Transverse colon (tissue), 4 donors: ENCODE measurements around the gene COQ3. TPM values are rescaled to one million over a fixed set of nuclear protein-coding genes. Genes with fewer than 3 reads are reported as not detected.
"Not testable (repeated sequence)": the region's sequence is repeated elsewhere in the genome, so short reads cannot be mapped to it uniquely, and the experiment has no call there.

Experiments used
- DNase-seq: peaks from one replicate; pipeline ENCODE4 v3.0.0-alpha.2; 2019
- H3K27ac ChIP-seq, 4 donors: fragments of 200-600 bp; sonication (generic); 2 replicates each; pipeline ENCODE4 v1.5.1; 2016 to 2018; ENCODE audit warnings: inconsistent platforms in 4 of 4
- H3K27me3 ChIP-seq: fragments of 200-600 bp; sonication (generic); 2 replicates; pipeline ENCODE4 v1.5.1; 2017; ENCODE audit warnings: inconsistent platforms
- H3K36me3 ChIP-seq, 4 donors: fragments of 200-600 bp; sonication (generic); 2 replicates each; pipeline ENCODE4 v1.5.1; 2017 to 2019; ENCODE audit warnings: inconsistent platforms in 4 of 4
- H3K4me1 ChIP-seq, 4 donors: fragments of 200-600 bp; sonication (generic); 2 replicates each; pipeline ENCODE4 v1.5.1; 2017 to 2020; ENCODE audit warnings: inconsistent platforms in 4 of 4
- H3K4me3 ChIP-seq, 4 donors: fragments of 200-600 bp; sonication (generic); 1 replicate in 1 of 4; 2 replicates in 3 of 4; pipeline versions ENCODE4 v1.5.1 to v1.6.1; 2017 to 2019; ENCODE audit warnings: inconsistent platforms in 4 of 4
- H3K9me3 ChIP-seq, 2 donors: fragments of 200-600 bp; sonication (generic); 2 replicates each; pipeline ENCODE4 v1.5.1; 2017 to 2019; ENCODE audit warnings: inconsistent platforms in 2 of 2
- EP300 ChIP-seq: sonication (generic); formaldehyde crosslinking; IDR thresholded peaks from one replicate; pipeline ENCODE4 v1.6.1; 2017; ENCODE audit warnings: antibody characterized with exemption, low read depth
- POLR2A ChIP-seq: fragments of 450-650 bp; IDR thresholded peaks from one replicate; pipeline ENCODE4 v1.6.1; 2016; ENCODE audit warnings: antibody characterized with exemption, mild to moderate bottlenecking, moderate library complexity
- POLR2AphosphoS5 ChIP-seq, 3 donors: sonication (generic); formaldehyde crosslinking; IDR thresholded peaks; one replicate each; pipeline ENCODE4 v1.6.1; 2016; ENCODE audit warnings: antibody characterized with exemption in 3 of 3
- WGBS, 2 donors: methylation state at CpG; one replicate each; pipeline ENCODE4 v1.1.5; 2018; ENCODE audit warnings: low coverage in 1 of 2; 5-methylcytosine and 5-hydroxymethylcytosine counted together
- in situ Hi-C, 4 donors: fragments of 200-750 bp; cut with MboI; loops; one replicate each; pipeline versions ENCODE4 v1.15.0 to v1.15.1; 2017; ENCODE audit warnings: low sequenced_read_pairs in 3 of 4, low pct_ligation_motif_present in 1 of 4, low pct_unique_long_range_greater_than_20kb in 1 of 4
- intact Hi-C: fragments of 100-400 bp; cut with DNase I; formaldehyde crosslinking; loops from one replicate; pipeline ENCODE4 v1.15.1; 2023; ENCODE audit warnings: low total_unique reads
- total RNA-seq, 4 donors: library from RNA; depleted of rRNA; stranded (reverse); fragments of >200 nt; gene quantifications; one replicate each; pipeline ENCODE4 v1.1.0, GENCODE V29; 2016
- TF ChIP-seq, protein P1 (sequence below), 5 experiments: fragments of 200-600 bp in 3 of 5; fragments of 450-650 bp in 2 of 5; sonication (generic) in 3 of 5; IDR thresholded peaks; 1 replicate in 2 of 5; 2 replicates in 3 of 5; pipeline ENCODE4 v1.5.1; 2016 to 2017; ENCODE audit warnings: antibody characterized with exemption in 5 of 5, inconsistent platforms in 3 of 5, mild to moderate bottlenecking in 2 of 5, moderate library complexity in 1 of 5

Gene COQ3
- total RNA-seq, 4 donors from 2014 or later, result 4.9 to 5.1 TPM; not detected in 2

DNA sequence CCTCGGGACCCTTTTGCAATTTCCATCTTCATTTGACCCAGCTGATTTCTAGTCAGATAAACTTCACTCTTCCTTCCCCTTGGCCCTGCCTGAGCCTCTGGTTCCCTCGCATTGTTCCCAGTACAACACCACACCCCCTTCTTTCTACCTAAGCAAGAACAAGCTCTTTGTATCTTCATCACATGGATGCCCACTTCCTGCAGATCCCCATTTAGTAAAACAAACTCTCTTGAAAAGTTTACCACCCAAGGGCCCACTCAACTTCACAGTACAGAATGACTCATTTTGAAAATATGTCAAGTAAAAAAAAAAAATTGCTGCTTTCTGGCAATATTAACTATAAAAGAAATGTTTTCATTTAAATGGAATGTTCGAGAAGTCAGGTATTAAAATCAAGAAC lies 49.7 kb downstream of the COQ3 start:
- in situ Hi-C loops, result no loop called here
- TF ChIP-seq POLR2A, result no peak
- TF ChIP-seq, protein P1, sequence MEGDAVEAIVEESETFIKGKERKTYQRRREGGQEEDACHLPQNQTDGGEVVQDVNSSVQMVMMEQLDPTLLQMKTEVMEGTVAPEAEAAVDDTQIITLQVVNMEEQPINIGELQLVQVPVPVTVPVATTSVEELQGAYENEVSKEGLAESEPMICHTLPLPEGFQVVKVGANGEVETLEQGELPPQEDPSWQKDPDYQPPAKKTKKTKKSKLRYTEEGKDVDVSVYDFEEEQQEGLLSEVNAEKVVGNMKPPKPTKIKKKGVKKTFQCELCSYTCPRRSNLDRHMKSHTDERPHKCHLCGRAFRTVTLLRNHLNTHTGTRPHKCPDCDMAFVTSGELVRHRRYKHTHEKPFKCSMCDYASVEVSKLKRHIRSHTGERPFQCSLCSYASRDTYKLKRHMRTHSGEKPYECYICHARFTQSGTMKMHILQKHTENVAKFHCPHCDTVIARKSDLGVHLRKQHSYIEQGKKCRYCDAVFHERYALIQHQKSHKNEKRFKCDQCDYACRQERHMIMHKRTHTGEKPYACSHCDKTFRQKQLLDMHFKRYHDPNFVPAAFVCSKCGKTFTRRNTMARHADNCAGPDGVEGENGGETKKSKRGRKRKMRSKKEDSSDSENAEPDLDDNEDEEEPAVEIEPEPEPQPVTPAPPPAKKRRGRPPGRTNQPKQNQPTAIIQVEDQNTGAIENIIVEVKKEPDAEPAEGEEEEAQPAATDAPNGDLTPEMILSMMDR (IDR thresholded peaks at IDR 0.05), result no peak
- TF ChIP-seq POLR2AphosphoS5 (IDR thresholded peaks at IDR 0.05), result no peak
- TF ChIP-seq EP300, result no peak
- WGBS, 2 donors, result 58 to 73% methylated on average over 3 of the region's 3 CpGs
- peak overlapping the region in 1 of 4 donors; percentile 19 for H3K27ac ChIP-seq
- no peaks in the 10 kb centered on the region for H3K36me3 ChIP-seq
- no peak for DNase-seq
- intact Hi-C loops, result no loop called here
- no peak overlapping the region for H3K4me3 ChIP-seq
- peaks cover 7% of the 10 kb centered on the region for H3K27me3 ChIP-seq
- no peaks in the 10 kb centered on the region for H3K9me3 ChIP-seq
- H3K4me1 ChIP-seq, result peaks cover 0 to 4% (median 0%) of the 10 kb centered on the region in 4 donors

DNA sequence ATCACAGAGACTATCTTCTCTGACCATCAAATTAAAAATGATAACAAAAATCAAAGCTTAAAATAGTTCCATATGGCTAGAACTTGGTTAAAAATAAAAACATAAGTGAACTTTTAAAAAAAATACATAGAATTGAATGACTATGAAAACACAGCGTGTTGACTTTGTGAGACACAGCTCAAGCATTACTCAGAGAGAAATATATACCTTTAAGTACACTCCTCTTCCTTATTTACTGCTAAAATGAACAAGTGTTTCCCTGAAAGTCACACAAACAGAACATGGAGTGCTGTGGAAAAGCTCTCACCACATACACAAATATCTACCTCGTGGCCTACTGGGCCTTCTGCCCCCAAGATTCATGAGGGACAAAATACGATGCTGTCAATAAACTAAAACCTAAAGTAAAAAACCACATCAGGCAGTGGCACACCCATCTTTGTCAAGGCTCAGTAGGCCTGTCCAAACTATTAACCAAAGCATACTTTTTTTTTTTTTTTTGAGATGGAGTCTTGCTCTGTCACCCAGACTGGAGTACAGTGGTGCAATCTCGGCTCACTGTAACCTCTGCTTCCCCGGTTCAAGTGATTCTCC lies 52.0 kb downstream of the COQ3 start:
- intact Hi-C loops, result no loop called here
- WGBS, 2 donors, result 77 to 79% methylated on average over 5 of the region's 5 CpGs

DNA sequence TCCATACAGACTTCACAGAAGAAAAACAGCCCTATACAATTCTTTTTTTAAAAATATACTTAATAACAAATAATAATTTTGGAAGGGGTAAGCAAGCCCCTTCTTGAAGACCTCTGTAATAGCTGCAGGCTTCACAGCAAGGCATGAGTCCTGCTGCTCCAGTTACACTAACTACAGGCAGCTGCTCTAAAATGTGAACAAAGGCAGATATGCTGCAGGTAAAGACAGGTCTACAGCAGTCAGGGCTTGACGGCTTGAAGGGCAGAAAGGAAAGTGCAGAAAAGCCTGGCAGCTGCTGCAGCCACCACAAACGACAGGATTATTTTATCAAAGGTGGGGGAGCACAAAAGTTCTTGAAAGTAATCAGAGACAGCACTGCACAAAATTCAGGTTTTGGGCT lies 55.8 kb downstream of the COQ3 start:
- in situ Hi-C loops, result no loop called here
- no peaks in the 10 kb centered on the region for H3K9me3 ChIP-seq

More for the DNA sequence above, 52.0 kb downstream of the COQ3 start:
- Histone ChIP-seq H3K27me3 (no peaks in the 10 kb centered on the region), H3K4me3 (no peak overlapping the region), H3K27ac (peak overlapping the region in 2 of 4 donors; percentile 25 to 35), H3K36me3 (no peaks in the 10 kb centered on the region), H3K9me3 (no peaks in the 10 kb centered on the region), H3K4me1 (no peaks in the 10 kb centered on the region)
- in situ Hi-C loops, result no loop called here
- no peak for DNase-seq
- TF ChIP-seq POLR2A, result no peak
- TF ChIP-seq POLR2AphosphoS5 (IDR thresholded peaks at IDR 0.05), result no peak

GRCh38 chr6:99335298-99335697 lies 58.7 kb downstream of the COQ3 start:
- WGBS, 2 donors, result 56 to 71% methylated on average over 6 of the region's 6 CpGs
- H3K36me3 ChIP-seq, H3K27me3 ChIP-seq, H3K9me3 ChIP-seq, in situ Hi-C loops, DNase-seq, H3K4me1 ChIP-seq, H3K4me3 ChIP-seq: not testable (repeated sequence)
- intact Hi-C loops, result loop anchor here (10.0 kb wide), 1 partner anchor 60 kb away; the partner anchor contains the start of gene COQ3
- H3K27ac ChIP-seq, result peak overlapping the region in 3 of 4 donors; percentile 22 to 70 (median 40)

More for the DNA sequence above, 55.8 kb downstream of the COQ3 start:
- H3K27ac ChIP-seq, result peak overlapping the region in 1 of 4 donors; percentile 32
- no peak overlapping the region for H3K4me3 ChIP-seq
- WGBS, 2 donors, result 75% methylated on average over 2 of the region's 2 CpGs; no CpG with 5 or more reads in 1 of the 2 donors
- intact Hi-C loops, result loop anchor here (10.0 kb wide), 1 partner anchor 57 kb away; the partner anchor contains the start of gene COQ3
- H3K36me3 ChIP-seq, result no peaks in the 10 kb centered on the region
- TF ChIP-seq EP300 (no peak), POLR2AphosphoS5 (IDR thresholded peaks at IDR 0.05) (no peak)
- TF ChIP-seq, protein P1 (IDR thresholded peaks at IDR 0.05), result no peak
- DNase-seq, result no peak
- no peaks in the 10 kb centered on the region for H3K27me3 ChIP-seq
- peaks cover 0 to 4% (median 0%) of the 10 kb centered on the region in 4 donors for H3K4me1 ChIP-seq

- WGBS, 2 donors, result 21% methylated on average over 2 of the region's 2 CpGs; no CpG with 5 or more reads in 1 of the 2 donors
- no peak overlapping the region for H3K4me3 ChIP-seq
- DNase-seq, result no peak
- no peaks in the 10 kb centered on the region for H3K9me3 ChIP-seq
- no peaks in the 10 kb centered on the region for H3K27me3 ChIP-seq
- no peak for TF ChIP-seq EP300
- TF ChIP-seq, protein P1 (IDR thresholded peaks at IDR 0.05), result peak; percentile 42 to 66 (median 47)
- H3K36me3 ChIP-seq, result no peaks in the 10 kb centered on the region
- in situ Hi-C loops, result no loop called here
- peak overlapping the region; percentile 22 to 70 (median 46) for H3K27ac ChIP-seq
- intact Hi-C loops, result loop anchor here (10.0 kb wide), 1 partner anchor 60 kb away; the partner anchor contains the start of gene COQ3
- peaks cover 0 to 4% (median 0%) of the 10 kb centered on the region in 4 donors for H3K4me1 ChIP-seq
Observed at GRCh38 chr6:99334526-99335127, 59.4 kb downstream of the COQ3 start.
